OCI-LY7 (cell line): ENCODE results near the gene DRD4. TPM values are rescaled to one million over a fixed set of nuclear protein-coding genes. Genes with fewer than 3 reads are reported as not detected.

ENCODE experiments used
- BruUV-seq: library from RNA; stranded (reverse); fragments of 400-500 nt; replicated peaks from 2 replicates; lab custom pipeline; 2021; lab: Mats Ljungman, UMichigan
- CTCF ChIA-PET: fragments of 300-600 bp; sonication (Branson Sonifier 250); formaldehyde crosslinking; loops from one replicate; lab custom pipeline; 2022; ENCODE audit warnings: antibody characterized with exemption; ENCODE audit not compliant: unreplicated experiment; lab: Charles Lee
- POLR2A ChIA-PET: fragments of 300-600 bp; sonication (Branson Sonifier 250); formaldehyde crosslinking; loops from one replicate; lab custom pipeline; 2022; ENCODE audit warnings: antibody characterized with exemption; lab: Charles Lee
- DNase-seq: peaks from one replicate; pipeline ENCODE4 v3.0.0-alpha.2; 2015; ENCODE audit warnings: low spot score
- H2AFZ ChIP-seq: fragments of 200-600 bp; sonication (generic), shearing (Covaris generic); 2 replicates; pipeline ENCODE4 v1.6.1; 2014; ENCODE audit warnings: mild to moderate bottlenecking, antibody characterized with exemption, low read length, moderate library complexity
- H3K27ac ChIP-seq: fragments of 200-600 bp; sonication (generic); 2 replicates; pipeline ENCODE4 v1.5.1; 2014; ENCODE audit warnings: mixed run types, low read depth, mild to moderate bottlenecking, moderate library complexity, low read length, inconsistent platforms; ENCODE audit not compliant: poor library complexity, severe bottlenecking
- H3K36me3 ChIP-seq: fragments of 200-600 bp; sonication (generic); 2 replicates; pipeline ENCODE4 v1.6.1; 2014; ENCODE audit warnings: mild to moderate bottlenecking, antibody characterized with exemption, low read length, moderate library complexity, mixed read lengths; ENCODE audit not compliant: insufficient read depth
- H3K4me1 ChIP-seq: fragments of 200-600 bp; sonication (generic); 2 replicates; pipeline ENCODE4 v1.5.1; 2014; ENCODE audit warnings: mild to moderate bottlenecking, low read length; ENCODE audit not compliant: insufficient read depth, poor library complexity, severe bottlenecking
- H3K4me2 ChIP-seq: fragments of 200-600 bp; sonication (generic); 2 replicates; pipeline ENCODE4 v1.6.1; 2014; ENCODE audit warnings: mild to moderate bottlenecking, low read length
- H3K4me3 ChIP-seq: fragments of 200-600 bp; sonication (generic); 2 replicates; pipeline ENCODE4 v1.5.1; 2014; ENCODE audit warnings: mild to moderate bottlenecking, low read depth, low read length; ENCODE audit not compliant: poor library complexity, severe bottlenecking
- H3K79me2 ChIP-seq: fragments of 200-600 bp; sonication (generic); 2 replicates; pipeline ENCODE4 v1.6.1; 2016; ENCODE audit warnings: low read depth, mild to moderate bottlenecking, low read length, moderate library complexity, mixed read lengths; ENCODE audit not compliant: insufficient read depth
- H3K9me2 ChIP-seq: fragments of 200-600 bp; sonication (generic); 2 replicates; pipeline ENCODE4 v1.6.1; 2016; ENCODE audit warnings: mild to moderate bottlenecking, low read length, mixed read lengths; ENCODE audit not compliant: insufficient read depth
- H3K9me3 ChIP-seq: fragments of 200-600 bp; sonication (generic); 2 replicates; pipeline ENCODE4 v1.6.1; 2014; ENCODE audit warnings: mild to moderate bottlenecking, mixed run types, low read length, mixed read lengths
- H4K20me1 ChIP-seq: fragments of 200-600 bp; sonication (generic); 2 replicates; pipeline ENCODE4 v1.6.1; 2014; ENCODE audit warnings: mild to moderate bottlenecking, antibody characterized with exemption, low read length, moderate library complexity, mixed read lengths; ENCODE audit not compliant: insufficient read depth
- CTCF ChIP-seq: fragments of 200-600 bp; sonication (generic); conservative IDR thresholded peaks from 2 replicates; pipeline ENCODE4 v1.5.1; 2014; ENCODE audit warnings: mild to moderate bottlenecking, antibody characterized with exemption, low read length, moderate library complexity, mixed read lengths
- EZH2phosphoT487 ChIP-seq: fragments of 200-600 bp; sonication (generic); IDR thresholded peaks from 2 replicates; pipeline ENCODE4 v1.6.1; 2018; ENCODE audit warnings: low read depth, borderline replicate concordance, mild to moderate bottlenecking, mixed run types, antibody characterized with exemption, low read length, moderate library complexity, mixed read lengths
- intact Hi-C: fragments of 100-400 bp; cut with micrococcal nuclease; formaldehyde crosslinking; loops from one replicate; pipeline ENCODE4 v1.10.0; 2022; ENCODE audit not compliant: unreplicated experiment
- total RNA-seq, 2 experiments: library from RNA; depleted of rRNA in 1 of 2; stranded (reverse); fragments of >200 nt in 1 of 2; shearing (Covaris generic) in 1 of 2; gene quantifications; 2 replicates each; pipeline ENCODE4 v1.2.3, GENCODE V29; 2014 to 2022

Gene DRD4
- total RNA-seq, 2 experiments from 2014 or later = 0.16 to 3.1 TPM

- H2AFZ ChIP-seq = no peak overlapping the region
- no peaks in the 10 kb centered on the region for H3K79me2 ChIP-seq
- no peak overlapping the region for H3K27ac ChIP-seq
- ChIA-PET CTCF (no interaction called here), POLR2A (no interaction called here)
- H3K9me3 ChIP-seq = no peaks in the 10 kb centered on the region
- H3K4me2 ChIP-seq = no peak overlapping the region
- H3K4me3 ChIP-seq = no peak overlapping the region
- no TSS peak for BruUV-seq
- peaks cover 54% of the 10 kb centered on the region for H3K36me3 ChIP-seq
- H4K20me1 ChIP-seq = 0 out of 2 replicates have a peak, but pooled peaks cover 3% of the 10 kb centered on the region
- no peaks in the 10 kb centered on the region for H3K9me2 ChIP-seq
- H3K4me1 ChIP-seq = peaks cover 19% of the 10 kb centered on the region
- intact Hi-C loops = no loop called here
- DNase-seq = no peak
- TF ChIP-seq CTCF (no peak), EZH2phosphoT487 (no peak)
These were observed 24.1 kb upstream of the DRD4 start for GRCh38 chr11:612961-613300.

- CTCF ChIA-PET = no interaction called here
- no TSS peak for BruUV-seq
- H3K4me2 ChIP-seq = no peak overlapping the region; the same call in 1 of the 2 replicates
These were observed 23.6 kb upstream of the DRD4 start for GRCh38 chr11:613369-613968.

More at GRCh38 chr11:613369-613968, 23.6 kb upstream of the DRD4 start:
- Histone ChIP-seq H3K9me2 (no peaks in the 10 kb centered on the region), H2AFZ (no peak overlapping the region), H3K4me3 (no peak overlapping the region), H3K36me3 (peaks cover 49% of the 10 kb centered on the region), H3K27ac (no peak overlapping the region), H3K79me2 (no peaks in the 10 kb centered on the region), H4K20me1 (0 out of 2 replicates have a peak, but pooled peaks cover 3% of the 10 kb centered on the region), H3K9me3 (no peaks in the 10 kb centered on the region), H3K4me1 (peaks cover 19% of the 10 kb centered on the region)
- DNase-seq = peak; percentile 64
- intact Hi-C loops = no loop called here
- TF ChIP-seq CTCF = no peak
- POLR2A ChIA-PET = no interaction called here
